ENCODE results near the gene AVPR2.

Gene AVPR2

DNA sequence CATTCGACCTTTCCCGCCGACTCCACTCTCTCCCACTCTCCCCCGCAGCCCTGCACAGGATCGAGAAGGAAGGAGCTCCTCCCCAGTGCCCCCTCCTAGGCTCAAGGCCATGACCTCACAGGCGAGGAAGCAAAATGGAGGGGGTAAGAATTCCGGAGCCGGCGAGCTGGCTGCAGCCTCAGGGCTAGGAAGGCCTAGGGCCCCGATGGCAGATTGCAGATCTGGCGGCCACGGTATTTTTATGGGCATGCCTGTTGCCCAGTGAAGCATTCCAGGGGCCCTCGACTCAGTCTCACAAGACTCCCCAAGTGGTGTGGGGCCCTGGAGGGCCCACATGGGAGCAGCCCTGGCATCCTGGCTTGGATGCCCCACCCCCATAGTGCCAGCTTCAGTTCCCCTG lies 17.6 kb upstream of the AVPR2 start:
- no peak for DNase-seq

DNA sequence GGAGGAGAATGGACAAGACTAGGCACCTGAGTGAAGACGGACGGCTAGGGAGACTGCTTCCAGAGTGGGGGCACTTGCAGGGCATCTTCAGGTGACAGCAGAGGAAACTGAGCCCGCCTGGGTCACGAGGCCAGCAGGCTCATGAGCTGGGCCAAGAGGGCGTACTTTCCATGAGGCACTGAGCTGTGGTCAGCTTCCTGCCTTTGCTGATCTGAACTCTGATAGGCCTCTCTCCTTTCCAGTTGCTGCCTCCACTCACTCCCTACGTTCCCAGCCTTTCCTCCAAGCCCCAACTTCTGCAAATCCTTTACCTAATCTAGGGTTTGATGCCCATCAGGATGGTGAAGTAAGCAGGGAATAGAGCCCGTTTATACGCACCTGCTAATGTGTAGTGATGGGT lies 17.1 kb upstream of the AVPR2 start:
- no peak for DNase-seq

DNA sequence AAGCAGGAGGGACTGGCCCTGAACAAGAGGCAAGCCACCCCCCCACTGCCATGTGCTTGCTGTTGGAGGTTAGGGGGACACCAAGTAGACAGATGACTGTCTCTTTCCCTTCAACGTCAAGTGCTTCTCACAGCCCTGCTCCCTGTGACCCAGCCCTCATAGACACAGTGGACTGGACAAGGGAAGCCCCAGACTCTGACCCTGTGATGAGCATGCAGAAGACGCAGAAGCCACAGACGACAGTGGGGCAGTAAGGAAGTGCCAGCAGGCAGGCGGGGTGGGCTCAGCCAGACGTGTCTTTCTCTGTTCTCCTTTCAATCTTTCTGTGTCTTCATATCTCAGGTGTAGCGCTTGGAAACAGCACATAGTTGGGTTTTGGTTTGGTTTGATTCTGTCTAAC lies 16.1 kb upstream of the AVPR2 start:
- DNase-seq: no peak

DNA sequence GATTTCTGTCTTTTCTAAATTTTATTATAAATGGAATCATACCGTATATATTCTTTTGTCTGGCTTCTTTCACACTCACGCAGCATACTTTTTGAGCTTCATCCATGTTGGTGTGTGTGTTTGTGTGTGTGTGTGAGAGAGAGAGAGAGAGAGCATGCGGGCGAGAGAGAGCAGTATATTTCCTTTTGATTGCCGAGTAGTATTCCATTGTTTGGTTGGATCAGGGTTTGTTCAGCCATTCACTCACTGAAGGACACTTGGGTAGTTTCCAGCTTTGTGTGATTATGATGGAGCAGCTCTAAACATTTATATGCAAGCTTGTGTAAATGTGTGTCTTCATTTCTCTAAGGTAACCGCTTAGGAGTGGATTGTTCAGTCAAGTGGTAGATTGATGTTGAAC lies 15.3 kb upstream of the AVPR2 start:
- DNase-seq: no peak

DNA sequence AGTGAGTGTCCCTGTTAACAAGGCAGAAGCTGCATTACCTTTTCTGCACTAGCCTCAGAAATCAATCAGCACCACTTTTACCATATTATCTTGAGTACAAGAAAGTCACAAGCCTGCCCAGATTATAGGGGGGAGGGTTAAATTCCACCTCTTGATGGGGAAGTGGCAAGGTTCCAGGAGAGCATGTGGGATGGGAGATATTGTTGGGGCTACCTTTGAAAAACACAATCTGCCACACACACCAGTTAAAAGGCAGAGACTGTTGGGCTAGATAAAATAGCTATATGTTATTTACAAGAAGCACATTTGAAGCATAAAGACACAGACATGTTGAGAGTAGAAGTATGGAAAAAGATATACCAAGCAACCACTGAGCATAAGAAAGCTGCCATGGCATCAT lies 6.6 kb upstream of the AVPR2 start:
- peak; percentile 88 for DNase-seq

DNA sequence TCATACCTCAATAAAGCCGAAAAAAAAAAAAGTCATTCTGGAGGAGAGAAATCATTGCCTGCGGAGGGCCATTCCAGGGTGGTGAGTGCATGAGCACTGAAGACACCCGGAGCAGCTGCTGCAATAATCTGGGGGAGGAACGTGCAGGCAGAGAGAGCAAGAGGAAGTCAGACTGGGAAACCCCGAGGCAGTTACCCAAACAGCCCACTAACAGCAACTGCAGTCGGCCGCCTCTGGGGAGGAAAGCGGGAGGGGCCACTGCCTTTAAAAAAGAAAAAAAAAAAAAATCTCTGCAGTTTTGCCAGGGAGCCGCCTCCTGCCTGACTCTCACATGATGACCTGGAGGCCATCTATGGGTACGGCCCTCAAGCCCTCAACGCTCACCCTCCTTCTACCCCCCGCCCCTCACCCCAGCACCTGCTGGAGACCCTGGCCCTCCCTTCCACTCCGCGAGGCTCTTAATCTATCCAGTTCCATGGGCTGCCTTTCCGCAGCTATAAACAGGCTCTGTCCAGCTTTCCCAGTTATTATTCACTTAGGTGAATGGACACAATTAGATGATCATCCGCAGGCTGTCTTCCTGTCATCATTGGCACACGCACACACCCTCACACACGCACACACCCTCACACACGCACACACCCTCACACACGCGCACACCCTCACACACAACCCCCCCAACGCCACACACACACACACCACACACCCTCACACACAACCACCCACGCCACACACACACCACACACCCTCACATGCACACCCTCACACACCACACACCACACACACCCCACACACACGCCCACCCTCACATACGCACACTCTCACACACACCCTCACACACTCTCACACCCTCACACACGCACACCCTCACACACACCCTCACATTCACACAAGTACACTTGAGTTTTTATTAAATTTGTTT lies 3.4 kb upstream of the AVPR2 start:
- peak; percentile 84 for DNase-seq

DNA sequence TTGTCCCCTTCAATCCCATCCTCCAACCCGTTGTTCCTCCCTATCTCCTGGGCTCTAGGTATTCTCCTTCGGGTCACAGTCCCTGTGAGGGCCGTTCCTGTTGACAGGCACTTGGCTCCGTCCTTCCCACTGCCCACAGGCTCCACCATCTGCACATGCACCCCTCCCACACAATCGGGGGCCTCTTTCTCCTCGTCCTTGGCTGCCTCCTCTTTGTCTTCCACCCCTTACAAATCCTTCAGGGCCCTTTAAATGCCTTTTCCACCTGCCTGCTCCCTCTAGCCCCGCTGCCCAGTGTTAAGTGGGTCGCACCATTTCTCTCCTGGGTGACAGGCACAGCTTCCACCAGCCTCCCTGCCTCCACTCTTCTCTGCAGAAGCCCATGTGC lies 2.7 kb upstream of the AVPR2 start:
- DNase-seq: no peak

DNA sequence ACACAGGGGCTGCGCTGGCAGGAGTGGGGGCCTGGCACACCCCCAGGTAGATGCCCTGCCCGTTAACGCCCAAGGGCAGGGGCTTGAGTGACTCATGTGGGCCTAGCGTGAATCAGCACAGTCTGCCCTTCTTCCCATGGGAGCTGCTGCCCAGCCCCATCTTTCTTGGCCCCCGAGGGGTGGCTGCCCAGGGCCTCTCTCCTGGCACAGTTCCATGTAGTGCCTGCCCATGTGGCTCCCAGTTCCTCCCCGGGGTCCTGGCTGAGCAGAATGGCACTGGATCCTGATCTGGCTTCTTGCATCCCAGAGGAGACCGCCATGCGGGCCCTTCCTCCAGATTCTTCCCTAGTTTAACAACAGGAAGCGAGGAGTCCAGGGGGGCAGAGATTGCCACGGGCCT lies 2.1 kb upstream of the AVPR2 start:
- no peak for DNase-seq

DNA sequence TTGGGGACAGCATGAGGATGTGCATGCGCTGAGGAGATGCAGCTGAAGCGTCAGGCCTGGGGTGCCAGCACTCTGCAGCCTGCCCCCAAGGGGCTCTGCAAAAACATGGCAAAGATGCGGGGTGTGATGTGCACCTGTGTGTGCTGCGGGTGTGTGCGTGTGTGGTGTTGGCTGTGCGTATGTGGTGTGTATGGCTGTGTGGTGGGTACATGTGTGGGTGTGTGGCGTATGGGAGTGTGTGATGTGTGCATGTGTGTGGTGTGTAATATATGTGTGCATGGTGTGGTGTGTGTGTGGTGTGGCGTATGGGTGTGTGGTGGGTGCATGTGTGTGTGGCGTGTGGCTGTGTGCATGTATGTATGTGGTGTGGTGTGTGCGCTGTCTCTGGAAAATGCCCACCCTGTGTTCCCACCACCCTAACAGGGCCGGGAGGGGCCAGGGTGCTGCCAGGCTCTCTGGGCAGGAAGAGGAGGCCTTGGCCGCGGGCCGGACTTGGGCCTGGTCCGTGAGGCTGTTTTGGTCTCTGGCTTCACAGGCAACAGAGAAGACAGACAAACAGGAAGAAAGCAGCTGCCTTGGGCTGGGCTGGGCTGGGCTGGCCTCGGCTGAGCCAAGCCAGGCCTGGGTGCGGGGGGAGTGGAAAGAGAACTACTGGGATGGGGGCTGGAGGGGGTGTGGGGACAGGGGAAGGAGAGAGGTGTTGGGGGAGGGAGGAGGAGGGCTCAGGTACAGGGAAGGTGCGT lies 1.1 kb upstream of the AVPR2 start:
- DNase-seq: peak; percentile 38

DNA sequence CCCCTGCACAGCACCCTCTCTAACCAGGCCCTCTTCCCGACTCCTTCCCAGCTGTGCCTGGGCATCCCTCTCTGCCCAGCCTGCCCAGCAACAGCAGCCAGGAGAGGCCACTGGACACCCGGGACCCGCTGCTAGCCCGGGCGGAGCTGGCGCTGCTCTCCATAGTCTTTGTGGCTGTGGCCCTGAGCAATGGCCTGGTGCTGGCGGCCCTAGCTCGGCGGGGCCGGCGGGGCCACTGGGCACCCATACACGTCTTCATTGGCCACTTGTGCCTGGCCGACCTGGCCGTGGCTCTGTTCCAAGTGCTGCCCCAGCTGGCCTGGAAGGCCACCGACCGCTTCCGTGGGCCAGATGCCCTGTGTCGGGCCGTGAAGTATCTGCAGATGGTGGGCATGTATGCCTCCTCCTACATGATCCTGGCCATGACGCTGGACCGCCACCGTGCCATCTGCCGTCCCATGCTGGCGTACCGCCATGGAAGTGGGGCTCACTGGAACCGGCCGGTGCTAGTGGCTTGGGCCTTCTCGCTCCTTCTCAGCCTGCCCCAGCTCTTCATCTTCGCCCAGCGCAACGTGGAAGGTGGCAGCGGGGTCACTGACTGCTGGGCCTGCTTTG lies 1.1 kb downstream of the AVPR2 start:
- DNase-seq: no peak

DNA sequence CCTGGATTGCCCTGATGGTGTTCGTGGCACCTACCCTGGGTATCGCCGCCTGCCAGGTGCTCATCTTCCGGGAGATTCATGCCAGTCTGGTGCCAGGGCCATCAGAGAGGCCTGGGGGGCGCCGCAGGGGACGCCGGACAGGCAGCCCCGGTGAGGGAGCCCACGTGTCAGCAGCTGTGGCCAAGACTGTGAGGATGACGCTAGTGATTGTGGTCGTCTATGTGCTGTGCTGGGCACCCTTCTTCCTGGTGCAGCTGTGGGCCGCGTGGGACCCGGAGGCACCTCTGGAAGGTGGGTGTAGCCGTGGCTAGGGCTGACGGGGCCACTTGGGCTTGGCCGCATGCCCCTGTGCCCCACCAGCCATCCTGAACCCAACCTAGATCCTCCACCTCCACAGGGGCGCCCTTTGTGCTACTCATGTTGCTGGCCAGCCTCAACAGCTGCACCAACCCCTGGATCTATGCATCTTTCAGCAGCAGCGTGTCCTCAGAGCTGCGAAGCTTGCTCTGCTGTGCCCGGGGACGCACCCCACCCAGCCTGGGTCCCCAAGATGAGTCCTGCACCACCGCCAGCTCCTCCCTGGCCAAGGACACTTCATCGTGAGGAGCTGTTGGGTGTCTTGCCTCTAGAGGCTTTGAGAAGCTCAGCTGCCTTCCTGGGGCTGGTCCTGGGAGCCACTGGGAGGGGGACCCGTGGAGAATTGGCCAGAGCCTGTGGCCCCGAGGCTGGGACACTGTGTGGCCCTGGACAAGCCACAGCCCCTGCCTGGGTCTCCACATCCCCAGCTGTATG lies 1.8 kb downstream of the AVPR2 start:
- DNase-seq: no peak

DNA sequence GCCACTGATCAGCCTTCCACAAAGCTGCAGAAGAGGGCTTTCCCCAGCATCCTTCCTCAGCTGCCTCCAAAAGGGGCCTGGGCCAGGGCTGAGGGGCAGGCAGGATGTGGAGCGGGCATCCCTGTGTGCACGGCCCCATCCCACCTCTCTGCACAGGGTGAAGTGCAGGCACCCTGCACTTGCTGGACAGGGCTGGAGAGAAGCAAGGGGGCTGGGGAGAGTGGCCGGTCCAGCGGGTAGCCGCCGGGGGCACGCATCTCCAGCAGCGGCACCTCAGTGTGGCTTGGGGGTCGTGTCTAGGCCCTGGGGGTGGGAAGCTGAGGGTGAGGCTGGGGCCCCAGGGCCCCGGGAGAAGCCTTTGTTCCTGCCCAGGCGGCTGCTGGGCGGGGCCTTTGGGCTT lies 3.0 kb downstream of the AVPR2 start:
- no peak for DNase-seq

DNA sequence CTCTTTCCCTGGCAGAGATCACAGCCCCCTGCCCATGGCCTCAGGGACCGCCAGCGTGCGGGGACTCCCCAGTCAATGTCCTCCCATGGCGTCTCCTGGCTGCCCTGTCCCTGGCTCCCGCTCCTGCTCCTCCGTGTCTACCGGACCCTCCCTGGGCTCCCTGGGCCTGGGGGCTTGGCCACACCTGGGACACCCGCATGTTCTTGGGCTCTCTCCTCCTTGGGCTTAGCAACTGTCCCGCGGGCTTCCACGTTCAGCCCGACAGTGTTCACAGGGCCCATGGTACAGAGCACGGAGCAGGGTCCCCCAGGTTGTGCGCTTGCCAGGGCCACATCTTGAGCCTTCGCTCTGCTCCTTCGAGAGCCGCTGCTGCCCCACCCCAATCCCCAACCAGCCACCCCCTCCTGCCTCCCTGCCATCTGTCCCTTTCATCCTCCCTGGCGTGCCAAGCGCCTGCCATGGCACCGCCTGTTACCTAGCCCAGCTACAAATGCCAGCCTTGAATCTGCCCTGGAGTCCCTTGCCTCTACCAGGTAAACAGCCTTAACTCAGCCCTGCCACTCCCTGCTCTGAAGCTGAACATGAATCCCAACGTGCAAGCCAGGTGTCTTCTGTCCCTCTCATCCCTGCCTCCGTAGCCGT lies 3.9 kb downstream of the AVPR2 start:
- DNase-seq: no peak

DNA sequence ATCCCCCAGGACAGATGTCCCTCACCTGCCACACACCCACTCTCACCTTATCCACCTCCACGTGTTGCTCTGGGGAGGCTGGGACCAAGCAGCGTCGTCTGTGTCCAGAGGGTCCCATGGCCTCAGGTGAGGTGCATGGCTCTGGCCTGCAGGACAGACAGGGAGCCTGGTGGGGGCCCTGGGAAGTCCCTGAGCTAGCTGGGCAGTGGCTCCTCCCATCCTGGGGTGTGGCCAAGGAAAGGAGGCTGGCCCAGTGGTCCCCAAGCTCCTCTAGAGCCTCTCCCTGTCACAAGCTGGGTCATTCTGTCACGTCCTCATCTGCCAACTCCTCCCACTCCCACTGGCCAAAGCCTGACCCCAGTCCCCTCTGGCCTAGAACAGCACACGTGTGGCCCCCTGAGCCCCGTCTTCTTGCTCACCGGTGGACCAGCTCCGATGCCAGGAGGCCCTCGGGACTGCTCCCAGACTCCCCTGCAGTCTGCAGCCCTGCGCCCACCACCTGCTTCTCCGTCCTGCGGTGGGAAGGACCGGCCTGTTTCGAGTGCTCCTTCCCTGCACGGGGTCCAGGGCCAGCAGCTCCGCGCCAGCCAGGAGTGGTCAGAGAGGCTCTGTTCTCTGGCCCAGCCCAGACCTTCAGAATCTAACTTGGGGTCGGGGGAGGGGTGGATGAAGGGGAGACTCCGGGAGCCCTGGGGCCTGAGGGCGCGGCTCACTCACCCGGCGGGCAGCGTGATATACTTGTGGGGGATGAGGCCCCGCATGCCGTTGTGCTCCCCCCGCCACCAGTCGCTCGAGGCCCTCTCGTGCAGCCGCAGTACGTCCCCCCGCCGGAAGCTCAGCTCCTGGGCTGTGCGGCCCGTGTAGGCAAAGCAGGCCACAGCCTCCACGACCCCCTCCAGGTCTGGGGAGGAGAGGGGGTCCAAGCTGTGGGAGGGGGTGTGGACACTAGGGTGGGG lies 4.8 kb downstream of the AVPR2 start:
- peak; percentile 53 for DNase-seq

DNA sequence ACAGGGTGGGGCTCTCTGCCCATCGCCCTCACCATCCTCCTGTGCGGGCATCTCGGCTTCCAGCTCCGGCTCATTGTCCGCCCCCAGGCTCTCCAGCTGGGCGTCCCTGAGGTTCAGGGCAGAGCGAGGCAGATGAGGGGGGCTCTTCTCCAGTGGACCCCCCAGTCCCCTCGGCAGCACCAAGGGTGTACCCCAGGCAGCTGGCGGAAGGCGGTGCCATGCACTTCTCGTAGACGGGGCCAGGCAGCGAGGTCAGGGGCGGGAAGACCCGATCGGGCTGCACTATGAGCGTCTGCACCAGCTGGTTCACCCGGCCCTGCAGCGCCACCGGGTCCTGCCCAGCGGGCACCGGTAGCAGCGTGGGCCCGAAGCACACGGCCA lies 5.5 kb downstream of the AVPR2 start:
- no peak for DNase-seq

DNA sequence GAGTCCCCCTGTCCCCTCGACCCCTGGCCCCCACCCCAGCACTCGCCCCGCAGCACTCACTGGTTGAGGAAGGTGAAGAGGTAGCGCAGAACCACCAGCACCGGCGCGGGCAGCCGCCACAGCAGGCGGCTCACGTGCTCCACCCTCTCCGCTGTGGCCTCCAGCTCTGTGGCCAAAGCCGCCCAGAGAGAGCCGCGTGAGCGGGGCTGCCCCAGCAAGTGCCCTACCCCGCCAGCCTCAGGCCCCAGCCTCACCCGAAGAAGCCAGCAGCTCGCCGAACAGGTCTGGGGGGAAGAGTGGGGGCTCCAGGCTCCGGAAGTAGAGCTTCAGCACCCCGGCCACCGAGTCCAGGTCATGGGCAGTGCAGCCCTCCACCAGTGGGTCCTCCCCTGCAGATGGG lies 6.0 kb downstream of the AVPR2 start:
- DNase-seq: no peak

DNA sequence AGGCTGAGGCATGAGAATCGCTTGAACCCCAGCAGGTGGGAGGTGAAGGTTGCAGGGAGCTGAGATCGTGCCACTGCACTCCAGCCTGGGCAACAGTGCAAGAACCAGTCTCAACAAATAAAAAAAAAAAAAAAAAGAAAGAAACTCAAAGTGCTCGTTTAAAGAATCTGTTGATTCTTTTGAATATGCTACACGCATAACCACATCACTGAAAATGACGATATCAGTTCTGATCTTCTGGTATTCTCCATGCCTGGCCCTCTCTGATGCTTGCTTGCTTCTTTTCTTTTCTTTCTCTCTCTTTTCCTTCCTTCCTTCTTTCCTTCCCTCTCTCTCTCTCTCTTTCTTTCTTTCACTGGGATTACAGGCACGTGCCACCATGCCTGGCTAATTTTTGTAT lies 7.3 kb downstream of the AVPR2 start:
- DNase-seq: no peak

DNA sequence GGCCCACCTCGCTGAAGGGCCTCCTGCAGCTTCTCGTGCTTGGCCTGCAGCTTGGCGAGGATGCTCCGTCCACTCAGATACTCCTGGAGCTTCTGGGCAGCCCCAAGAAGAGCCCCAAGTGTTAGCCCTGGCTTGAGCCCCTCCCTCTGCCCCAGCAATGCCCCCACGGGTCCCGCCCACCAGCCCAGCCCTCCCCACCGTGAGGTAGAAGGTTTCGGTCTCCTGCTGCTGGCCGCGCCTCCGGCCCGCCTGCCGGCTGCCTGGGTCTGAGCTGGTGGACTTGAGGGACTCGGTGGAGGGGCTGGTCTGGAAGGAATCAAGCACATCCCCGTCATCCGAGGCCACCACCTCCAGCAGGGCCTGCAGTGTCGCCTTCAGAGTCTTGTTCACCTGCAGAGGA lies 8.7 kb downstream of the AVPR2 start:
- DNase-seq: no peak

DNA sequence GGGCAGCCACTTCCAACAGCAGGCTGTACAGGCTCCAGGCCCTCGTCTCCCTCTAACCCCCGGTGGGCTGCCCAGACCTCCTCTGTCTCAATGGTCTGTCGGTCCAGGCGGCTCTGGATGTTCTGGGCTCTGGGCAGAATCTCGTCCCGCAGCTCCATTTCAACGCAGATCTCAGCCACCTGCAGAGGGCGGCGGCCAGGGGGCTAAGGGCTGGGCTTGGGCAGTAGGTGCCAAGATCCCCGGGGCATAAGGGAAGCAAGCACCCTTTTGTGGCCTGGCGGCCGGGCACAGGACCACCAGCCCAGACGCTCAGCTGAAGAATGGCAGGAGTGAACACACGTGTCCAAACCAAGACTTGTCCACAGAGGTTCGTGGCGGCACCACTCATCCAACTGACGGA lies 9.2 kb downstream of the AVPR2 start:
- no peak for DNase-seq

DNA sequence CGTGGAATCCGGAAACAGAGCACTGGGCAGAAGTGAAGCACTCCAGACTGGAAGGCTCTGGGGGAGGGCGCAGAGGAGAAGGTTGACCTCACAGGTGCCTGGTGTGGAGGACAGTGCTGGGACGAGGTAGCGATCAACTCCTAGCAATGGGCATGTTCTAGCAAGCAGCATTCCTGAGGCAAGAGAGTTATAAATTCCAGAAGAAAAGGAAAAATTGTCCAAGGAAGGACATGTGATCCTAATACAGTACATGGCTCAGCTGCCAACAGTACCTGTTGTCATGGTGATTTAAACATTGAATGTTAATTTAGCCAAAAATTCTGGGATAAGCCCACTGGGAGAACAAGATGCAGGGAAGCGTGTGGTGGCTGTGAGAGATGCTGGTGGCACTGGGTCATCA lies 13.4 kb downstream of the AVPR2 start:
- no peak for DNase-seq

DNA sequence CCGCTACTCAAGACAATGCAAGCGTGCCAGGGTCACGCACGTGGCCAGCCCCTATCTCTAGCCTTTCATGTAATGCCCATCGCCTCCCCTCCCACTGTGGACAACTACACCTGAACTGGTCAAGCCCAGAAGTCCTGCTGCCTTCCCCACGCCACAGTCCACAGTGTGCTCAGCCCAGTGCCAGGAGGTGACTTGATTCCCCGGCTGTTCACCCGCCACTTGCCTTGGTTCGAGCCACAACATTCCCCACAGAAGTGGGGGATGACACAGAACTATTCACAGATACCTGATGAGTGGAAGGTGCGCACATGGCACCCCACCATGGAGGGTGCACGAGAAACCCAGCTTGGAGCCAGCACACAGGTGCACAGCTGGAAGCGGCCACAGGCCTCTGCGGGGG lies 14.8 kb downstream of the AVPR2 start:
- DNase-seq: no peak

DNA sequence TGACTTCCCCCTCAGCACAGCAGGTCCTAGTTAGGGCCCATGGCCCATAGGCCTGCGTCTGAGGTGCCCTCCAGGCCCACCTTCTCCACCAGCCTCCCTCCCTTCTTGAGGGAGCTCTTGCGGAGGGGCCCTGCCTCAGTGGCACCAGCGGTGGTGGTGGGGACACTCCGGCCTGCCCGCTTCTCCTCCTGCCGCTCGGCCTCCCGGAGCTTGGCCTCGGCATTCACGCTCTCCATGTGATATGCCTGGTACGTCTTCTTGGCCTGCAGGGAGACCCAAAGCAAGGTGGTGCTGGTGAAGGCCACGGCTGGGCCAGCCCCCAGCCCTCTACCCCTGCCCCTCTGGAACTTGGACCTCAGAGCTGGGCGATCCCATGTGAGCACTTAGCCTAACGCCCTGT lies 16.1 kb downstream of the AVPR2 start:
- DNase-seq: no peak

All from hematopoietic multipotent progenitor cell treated with erythropoietin and hydrocortisone succinate and interleukin-3 and kit ligand, for 4 days (in vitro differentiated cells).